Stimulated activated CD4-positive, alpha-beta T cell treated with anti-CD3 and anti-CD28 coated beads, TNF-alpha, amount 100 ng/mL, for 24 hours (primary cell): ENCODE data around the gene CDH10.

Experiments
- DNase-seq, 3 experiments: peaks; one replicate each; pipeline ENCODE4 v3.0.0-alpha.2; 2020; ENCODE audit warnings: low read depth in 3 of 3

Gene CDH10

DNA sequence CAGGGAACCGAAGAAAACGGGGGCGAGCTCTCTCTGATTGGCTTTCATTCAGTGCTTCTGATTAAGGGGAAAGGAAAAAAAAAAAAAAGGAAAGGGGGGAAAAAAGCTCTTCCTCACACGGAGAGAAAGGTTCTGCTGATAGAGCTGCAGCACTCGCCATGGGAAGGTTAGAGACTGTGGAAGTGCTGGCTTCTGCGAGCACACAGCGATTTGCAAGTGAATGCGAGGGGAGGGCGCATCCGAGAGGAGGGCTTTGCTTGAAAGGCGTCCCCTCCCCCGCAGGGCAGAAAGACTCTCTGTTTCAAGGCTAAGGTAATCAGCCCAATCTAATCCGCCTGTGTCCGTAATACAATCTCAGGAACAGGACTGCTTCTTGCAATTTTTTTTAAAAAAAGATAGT is at the start of gene CDH10:
Gene CDH10, minus strand, starts transcription at position 218 of the 400 bp plus-strand sequence. CDS start 51,488 bp downstream, outside the sequence.
- DNase-seq: no peak

DNA sequence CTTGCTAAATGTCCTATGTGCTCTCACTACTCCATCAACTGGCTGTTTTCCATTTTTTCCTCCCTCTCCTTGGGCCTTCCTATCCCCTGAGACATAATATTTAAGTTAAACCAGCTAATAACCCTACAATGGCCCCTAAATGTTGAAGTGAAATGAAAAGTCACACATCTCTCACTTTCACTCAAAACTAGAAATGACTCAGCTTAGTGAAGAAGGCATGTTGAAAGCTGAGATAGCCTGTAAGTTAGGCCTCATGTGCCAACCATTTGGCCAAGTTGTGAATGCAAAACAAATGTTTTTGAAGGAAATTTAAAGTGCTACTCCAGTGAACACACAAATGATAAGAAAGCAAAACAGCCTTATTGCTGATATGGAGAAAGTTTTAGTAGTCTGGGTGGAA is 48.8 kb upstream of the CDH10 start:
- DNase-seq: no peak

DNA sequence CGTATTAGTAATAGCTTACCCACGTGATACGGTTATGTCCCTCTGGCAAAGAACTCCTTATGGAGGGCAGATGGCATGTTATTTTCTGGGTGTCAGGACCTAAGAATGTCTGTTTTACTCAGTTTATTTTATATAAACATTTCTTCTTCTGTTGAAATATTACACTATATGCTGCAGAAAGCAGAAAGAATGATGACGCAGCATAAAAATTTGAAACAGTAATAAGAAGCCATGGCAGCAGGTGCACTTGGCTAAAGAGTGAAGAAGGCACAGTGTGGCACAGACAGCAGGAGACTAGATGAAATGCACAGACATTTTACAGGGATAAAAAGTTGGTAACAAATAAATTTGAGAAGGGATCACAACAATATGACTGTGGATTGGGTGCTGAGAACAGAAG is 46.3 kb upstream of the CDH10 start:
- no peak for DNase-seq

DNA sequence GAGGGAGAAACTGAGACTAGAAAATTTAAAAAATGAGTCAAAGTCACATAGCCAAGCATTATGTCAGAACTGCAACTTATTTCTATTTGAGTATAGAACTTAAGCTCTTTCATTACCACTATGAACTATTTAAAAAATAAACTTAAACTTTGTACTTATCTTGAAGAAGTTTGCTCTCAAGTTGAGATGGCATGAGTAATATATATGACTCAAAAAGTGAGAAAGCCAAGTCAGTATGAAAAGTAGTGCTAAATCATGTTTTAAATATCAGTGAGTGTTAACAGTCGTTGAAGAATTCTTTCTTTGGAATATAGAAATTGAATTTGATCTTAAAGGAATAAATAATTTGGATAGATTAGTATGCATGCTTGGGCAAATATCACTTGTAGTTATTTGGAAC is 36.3 kb upstream of the CDH10 start:
- DNase-seq: no peak

DNA sequence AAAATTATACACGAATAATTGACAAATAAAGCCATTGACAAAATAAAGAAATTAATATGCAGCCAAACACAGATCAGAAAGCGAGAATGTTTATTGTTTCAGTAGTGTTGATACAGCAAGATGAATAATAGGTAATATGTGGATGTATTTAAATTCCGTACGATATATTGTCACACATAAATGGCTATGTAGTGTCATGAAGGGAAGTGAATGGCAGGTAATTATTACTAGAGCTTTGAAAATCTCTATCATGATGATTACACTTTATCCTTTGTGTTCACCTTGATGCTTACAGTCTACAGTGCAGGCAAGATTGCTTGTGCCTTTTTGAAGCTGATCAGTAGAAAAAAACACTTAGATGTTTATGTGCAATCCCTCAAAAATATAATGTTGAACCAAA is 23.3 kb upstream of the CDH10 start:
- DNase-seq: no peak

DNA sequence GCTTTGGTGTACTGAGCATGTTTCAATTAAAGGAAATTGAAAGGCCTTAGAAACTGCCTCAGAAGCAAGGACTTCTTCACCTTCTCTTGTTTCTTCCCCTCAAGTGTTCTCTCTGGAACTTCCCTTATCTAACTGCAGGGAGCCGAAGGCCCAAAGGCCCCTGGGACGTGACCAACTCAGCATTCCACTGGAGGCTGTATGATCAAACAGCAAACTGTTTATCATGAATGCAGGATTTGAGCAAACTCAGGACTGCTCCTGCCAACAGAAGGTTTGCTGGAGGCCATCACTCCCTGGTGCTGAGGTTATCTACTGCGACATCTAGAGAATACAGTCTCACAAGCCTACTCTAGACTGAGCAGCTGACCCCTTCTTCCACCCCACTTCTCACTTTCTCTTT is 4.8 kb upstream of the CDH10 start:
- DNase-seq: no peak

DNA sequence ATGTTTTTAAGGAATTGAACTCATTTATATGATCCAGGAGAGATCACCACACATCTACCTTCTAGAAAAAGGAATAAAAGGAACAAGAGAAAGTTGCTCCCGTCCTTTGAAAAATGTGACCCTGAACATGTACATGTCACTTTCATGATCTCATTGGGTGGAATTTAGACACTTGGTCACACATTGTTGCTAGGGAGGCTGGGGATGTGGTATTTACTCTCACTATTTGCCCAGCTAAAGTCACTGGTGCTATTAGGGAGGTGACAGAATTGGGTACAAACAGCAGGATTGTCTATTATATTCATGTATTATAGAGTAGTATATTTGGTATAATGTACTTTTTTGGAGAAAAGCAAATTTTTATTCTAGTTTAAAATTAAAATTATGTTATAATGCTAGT is 2.1 kb upstream of the CDH10 start:
- DNase-seq: no peak

DNA sequence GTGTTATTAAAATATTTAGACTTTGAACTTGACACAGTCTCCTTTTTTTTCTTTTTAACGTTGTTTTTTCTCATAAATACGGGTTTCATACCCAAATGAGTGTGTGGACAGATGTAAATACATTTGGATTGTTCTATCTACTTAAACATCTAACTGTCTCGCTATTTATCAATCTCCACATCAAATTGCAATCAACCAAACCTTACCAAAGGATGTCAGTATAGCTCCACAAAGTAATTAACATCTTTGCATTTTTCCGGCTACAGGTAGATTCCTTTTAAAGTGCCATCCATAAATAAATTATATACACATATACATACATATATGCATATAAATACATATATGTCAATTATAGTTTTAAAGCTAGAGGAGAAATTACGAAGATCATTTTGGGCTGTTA is 705 bp upstream of the CDH10 start:
- DNase-seq: no peak

DNA sequence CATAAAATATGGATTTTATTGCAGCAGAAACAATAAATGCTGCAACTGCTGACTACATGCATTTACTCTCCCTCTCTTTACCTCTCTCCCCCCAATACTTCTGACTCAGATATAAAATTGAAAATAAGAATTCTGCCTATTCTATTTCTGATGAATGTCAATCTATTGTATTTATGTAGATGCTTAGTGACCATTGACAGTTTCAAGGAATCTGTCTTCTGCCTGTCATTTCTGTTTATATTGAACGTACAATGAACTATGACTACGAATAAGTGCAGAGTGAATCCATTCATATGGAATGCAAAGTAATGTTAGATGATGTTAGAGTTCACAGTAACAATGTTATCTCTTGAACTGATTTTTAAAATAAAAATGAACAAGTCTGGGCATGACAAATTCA is 898 bp downstream of the CDH10 start:
- no peak for DNase-seq

DNA sequence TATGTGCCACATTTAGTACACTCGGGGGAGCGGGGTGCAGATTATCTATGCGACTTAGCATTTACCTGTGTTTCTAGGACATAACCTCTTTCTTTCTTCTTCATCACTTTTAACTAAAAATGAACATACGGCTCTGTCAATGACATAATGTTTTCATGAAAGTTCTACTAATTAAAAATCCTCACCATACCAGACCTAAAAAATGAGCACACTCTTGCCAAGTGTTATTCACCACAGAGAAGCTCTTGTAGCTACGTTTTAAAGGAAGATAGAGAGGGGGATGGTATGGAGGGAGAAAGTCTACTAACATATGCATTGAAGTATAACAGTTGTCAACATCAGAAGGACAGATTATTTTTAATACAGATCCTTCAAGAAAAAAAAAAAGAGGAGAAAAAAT is 1.6 kb downstream of the CDH10 start:
- DNase-seq: no peak

DNA sequence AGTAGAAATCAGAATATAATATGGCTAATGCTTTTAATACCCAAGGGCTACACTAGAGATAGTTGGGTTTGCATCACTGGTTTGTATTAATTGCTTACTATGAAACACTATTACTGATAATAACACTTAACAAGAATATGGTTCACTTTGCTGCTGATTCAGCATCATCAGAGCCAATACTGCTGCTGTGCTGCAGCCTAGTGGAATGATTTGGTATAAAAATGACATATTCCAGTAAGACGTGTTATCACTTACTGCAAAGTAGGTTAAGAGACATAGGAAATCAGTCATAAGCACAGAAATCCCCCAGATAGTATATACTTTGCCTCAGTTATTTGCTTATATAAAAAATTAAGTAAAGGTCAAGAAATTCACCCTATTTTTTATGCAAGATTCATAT is 2.8 kb downstream of the CDH10 start:
- DNase-seq: no peak

DNA sequence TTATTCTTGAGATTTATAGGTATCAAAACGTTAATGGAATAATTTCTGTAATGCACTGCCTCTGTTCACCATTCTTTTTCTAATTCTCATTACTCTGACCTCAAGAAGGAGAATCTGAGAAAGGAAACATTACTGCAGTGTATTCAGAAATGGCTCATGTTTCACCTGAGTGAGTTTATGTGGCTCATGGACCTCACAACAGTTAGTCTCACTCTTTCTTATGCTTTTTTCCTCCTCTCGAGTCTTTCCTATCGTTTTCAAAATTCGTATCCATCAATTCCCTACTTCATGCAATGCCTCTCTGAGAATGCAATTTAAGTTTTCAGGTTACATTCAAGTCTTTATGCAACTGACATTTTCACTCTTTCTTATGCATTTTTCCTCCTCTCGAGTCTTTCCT is 9.6 kb downstream of the CDH10 start:
- no peak for DNase-seq

DNA sequence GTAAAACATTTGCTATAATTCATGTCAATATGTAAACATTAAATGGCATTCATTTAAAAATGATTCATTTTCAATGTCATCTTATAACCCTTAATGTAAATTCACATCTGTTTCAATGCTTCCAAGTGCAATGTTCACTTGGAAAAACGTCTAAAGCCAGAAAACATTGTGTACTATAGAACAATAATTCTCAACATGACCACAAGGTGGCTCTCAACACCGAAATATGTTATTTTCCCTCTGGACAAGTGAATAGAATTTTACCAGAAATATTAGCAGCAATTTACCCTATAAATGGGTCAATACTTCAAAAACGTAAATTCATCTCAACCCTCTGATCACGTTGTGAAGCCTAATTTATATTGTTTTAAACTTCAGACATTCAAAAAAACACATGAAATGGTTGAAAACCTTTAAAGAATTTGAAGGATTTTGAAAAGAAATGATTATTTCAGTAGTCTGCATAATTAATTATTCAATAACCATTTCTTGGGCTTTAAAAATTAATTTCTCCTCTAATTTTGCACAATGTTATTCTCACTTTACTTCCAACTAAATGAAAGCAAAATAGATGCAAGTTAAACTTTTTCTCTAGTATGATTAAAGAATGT is 11.0 kb downstream of the CDH10 start:
- DNase-seq: no peak

DNA sequence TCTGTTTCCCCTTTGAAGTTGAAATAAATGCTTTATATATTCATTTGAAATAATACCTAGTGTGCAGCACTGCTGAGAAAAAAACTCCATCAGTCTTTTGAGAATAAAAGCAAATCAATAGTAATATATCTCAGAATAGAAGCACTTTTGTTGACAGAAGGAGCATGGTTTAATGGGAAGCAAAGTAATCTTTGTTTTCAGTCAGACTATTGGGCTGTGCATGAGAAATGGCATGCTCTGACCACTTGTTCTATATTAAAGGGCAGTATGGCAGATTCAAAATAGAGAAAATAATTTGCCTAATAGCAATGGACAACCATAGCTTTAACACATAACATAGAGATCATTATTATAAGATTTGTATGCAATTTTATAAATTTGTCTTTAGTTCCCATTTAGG is 12.4 kb downstream of the CDH10 start:
- DNase-seq: no peak

DNA sequence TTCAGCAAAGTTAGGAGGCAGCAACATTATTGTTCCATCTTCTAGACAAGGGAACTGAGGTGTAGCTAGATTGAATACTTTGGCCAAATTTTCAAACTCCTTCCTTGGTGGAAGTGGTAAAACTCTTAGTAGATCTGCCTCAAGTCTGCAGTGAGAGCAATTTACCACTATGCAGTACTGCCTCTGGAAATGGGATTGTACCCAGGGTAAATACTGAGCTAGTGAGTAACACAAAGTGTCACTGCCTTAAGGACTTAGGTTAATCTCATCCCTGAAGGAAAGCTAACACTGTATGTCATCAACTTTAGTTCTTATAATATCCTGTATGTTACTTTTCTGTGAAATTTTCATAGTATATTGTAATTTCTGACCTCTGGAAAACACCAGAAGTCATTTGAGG is 13.9 kb downstream of the CDH10 start:
- no peak for DNase-seq

DNA sequence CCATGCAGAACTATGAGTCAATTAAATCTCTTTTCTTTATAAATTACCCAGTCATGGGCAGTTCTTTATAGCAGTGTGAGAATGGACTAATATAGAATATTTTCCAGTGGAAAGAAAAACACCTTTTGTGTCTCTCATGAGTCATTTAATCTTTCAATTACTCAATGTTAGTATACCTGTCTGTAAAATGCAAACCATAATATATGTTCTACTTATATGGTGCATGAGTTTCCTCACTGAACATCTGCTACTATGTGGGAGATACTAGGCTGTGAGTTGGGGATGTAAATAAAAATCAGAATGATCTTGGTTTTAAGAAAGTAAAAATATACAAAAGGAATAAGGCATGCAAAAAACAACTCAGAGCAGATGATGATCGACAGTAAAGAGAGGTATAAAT is 15.0 kb downstream of the CDH10 start:
- no peak for DNase-seq

DNA sequence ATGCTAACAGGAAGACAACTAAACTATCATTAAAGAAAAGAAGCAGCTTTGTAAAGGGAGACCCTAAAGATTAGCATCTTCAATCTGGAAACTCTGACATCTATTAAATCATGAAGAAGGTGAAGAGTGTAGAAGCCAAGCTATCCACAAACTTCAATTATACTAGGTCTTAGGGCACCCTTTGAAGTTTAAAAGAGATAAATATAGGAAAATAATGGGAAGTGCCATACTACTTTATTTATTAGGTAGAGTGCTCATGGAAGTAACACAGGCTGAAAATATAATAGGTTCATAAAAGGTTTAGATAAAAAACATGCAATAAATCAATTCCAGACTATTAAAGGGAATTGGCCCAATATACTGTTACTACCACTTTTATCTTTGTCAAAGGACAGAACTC is 19.9 kb downstream of the CDH10 start:
- DNase-seq: no peak

DNA sequence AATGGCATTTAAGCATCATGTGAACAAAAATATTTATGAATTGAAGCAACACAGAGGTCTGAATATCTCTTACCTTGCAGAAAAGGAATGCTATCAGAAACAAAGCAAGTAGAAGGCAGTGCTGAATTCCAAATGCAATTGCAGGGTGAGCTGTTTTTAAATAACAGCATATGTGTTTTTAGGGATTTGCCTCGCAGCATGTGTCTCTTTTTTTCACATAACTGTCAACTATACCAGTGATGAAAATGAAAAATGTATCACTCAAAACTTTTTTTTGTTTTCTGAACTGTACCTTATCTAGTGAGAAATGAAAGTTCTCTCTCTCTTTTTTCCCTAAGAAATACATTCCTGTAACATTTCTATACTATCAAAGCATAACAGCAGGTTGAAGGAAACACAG is 21.2 kb downstream of the CDH10 start:
- no peak for DNase-seq

DNA sequence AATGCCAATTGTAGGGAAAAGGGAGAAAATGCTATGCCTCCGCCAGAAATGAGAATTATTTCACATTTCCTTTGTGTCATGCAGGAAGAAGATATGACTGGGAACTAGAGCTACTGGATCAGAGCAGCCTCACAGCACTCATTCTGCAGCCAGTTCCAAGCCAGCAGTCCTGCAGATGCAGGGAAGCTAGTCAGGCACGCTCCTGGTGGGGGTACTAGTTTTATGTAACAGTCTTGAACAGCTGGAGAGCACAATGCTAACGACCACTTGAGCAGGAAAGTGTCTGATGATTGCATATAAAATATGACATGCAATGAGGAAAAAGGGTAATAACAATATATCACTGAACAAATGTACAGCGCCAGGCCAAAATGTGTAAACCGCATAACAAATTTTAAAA is 21.7 kb downstream of the CDH10 start:
- no peak for DNase-seq

DNA sequence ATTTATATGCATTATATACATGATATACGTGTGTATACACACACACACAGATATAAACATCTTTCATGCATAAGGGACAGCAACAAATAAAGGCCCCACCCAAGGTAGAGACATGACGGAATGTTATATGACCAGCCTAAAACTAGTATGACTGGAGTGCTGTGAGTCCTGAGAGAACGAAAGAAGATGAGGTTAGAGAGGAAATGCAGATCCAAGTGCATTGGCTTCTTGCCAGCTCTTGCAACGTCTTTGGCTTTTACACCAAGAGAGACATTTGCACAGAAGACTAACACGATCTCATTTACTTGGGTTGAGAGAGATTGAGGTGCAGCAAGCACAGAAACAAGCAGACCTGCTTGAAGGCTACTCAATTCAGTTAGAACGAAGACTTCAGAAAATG is 23.0 kb downstream of the CDH10 start:
- DNase-seq: no peak

DNA sequence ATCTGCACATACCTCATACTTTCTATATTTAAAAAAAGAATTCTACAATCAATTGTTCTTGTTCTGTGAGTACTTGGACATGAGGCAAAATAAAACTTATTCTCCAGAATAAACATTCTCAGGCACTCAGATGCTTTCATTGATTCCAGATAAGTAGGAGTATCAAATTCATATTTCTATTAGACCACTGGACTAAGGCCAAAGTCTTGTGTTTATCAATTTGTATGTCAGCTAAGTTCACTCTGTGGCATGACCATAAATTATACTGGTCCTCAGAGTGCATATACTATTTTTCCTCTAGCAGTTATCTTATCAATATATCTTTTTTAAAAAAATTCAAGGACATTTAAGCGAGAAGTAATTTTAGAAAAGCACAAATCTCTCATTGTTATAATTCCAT is 28.2 kb downstream of the CDH10 start:
- DNase-seq: no peak

DNA sequence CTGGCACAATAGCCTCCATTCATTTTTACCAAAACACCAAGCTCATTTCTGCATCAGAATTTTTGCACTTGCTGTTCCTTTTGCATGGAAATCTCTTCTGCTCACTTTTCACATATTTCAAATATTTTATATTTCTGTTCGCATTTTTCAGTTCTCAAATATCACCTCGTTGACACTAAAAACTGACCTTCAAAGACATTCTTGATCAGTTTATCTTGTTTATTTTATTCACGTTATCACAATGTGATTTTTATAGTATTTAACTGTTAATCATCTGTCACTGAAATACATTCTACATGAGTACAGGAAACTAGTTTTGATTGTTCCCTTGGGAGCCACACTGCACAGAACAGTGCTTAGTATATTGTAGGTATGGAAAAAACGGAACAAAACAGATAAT is 29.6 kb downstream of the CDH10 start:
- DNase-seq: no peak

DNA sequence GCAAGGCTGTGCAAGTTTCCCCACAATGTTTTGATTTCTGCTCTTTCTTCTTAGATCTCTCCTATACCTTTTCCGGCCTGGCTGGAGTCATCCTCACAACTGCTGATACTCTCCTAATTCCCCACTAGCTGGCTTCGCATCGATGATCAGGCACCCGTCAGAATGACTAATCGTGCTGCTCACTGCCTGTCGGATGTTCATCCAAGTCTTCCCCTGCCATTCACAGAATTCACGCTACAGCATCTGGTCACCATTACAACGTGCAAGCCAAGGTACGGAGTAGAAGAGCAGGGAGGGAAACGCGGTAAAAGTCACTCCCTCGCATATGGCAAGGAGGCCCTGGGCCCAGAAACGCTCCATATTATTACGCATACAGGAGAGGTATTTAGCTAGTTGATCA is 35.1 kb downstream of the CDH10 start:
- DNase-seq: no peak

DNA sequence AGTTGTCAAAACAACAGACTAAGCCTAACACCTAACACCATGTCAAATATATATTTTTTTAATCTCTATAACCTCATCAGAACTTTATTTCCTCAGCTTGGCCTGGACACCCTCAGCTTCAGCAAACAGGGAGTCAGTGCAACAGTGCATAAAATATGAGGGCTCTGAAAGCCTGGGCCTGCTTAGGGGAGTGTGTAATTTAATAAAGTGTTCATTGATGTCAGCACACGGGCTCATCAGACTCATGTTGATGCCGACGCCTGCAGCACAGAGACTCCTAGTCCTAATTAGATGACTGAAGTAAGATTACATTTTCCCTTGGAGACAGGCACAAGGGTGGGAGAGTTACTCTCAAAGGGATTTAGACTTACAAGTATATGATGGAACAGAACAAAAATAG is 37.8 kb downstream of the CDH10 start:
- DNase-seq: no peak

DNA sequence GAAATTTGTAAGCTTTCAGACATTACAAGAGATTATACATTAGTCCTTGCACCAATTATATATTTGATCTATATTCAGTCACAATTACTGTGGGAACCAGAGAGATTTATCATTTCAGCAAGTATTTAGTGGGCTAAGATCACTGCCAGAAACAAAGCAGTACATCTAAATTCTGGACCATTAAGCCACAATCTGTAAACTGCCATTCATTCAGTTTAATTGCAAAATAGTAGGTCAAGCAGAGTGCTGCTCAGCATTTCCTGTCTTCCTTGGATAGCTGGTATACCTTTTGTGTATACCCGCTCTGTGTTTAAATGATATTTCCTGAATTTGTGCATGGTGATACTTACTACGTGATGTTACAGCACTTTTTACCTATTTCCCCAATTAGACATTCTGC is 42.6 kb downstream of the CDH10 start:
- no peak for DNase-seq
